A549 (cell line): Measurements from ENCODE around the gene CCDC154. TPM values are rescaled to one million over a fixed set of nuclear protein-coding genes. Genes with fewer than 3 reads are reported as not detected.

Experiments used
- ATAC-seq, 2 experiments: fragments of 200-7000 bp in 1 of 2; fragments of >200 bp in 1 of 2; cut with Nextera tagmentation in 1 of 2; cut with Tn5 transposase in 1 of 2; 3 replicates each; pipeline versions ENCODE4 v1.8.0 to v1.9.1; 2018 to 2020; ENCODE audit warnings: mild to moderate bottlenecking in 1 of 2, moderate library complexity in 1 of 2
- CTCF ChIA-PET: fragments of 300-600 bp; sonication (Branson Sonifier 250); formaldehyde crosslinking; extraction: SDS; loops from one replicate; lab custom pipeline; 2021; ENCODE audit warnings: antibody characterized with exemption, inconsistent platforms; lab: Yijun Ruan, JAX
- POLR2A ChIA-PET: fragments of 350-600 bp; formaldehyde crosslinking; extraction: SDS; loops from one replicate; lab custom pipeline; 2021; ENCODE audit warnings: antibody characterized with exemption, inconsistent platforms; lab: Yijun Ruan, JAX
- DNase-seq, 2 experiments: peaks; one replicate each; pipeline versions ENCODE4 v3.0.0 to v3.0.0-alpha.2; 2011 to 2016; ENCODE audit warnings: low read depth in 1 of 2, low spot score in 1 of 2
- FAIRE-seq: peaks from 2 replicates; lab custom pipeline; 2011; peaks lifted over from hg19 to GRCh38; lab: Jason Lieb, UNC
- H3K27ac ChIP-seq, 2 experiments: fragments of >200 bp; sonication (Bioruptor Twin); formaldehyde crosslinking; 3 replicates each; pipeline ENCODE4 v1.5.1; 2016 to 2017
- H3K4me1 ChIP-seq: fragments of >200 bp; sonication (Bioruptor Twin); formaldehyde crosslinking; 3 replicates; pipeline ENCODE4 v1.6.1; 2016
- H3K4me2 ChIP-seq: fragments of >200 bp; sonication (Bioruptor Twin); formaldehyde crosslinking; 3 replicates; pipeline ENCODE4 v1.6.1; 2016
- H3K4me3 ChIP-seq: fragments of >200 bp; sonication (Bioruptor Twin); formaldehyde crosslinking; 3 replicates; pipeline ENCODE4 v1.5.1; 2016
- H3K9me3 ChIP-seq: fragments of >200 bp; sonication (Bioruptor Twin); formaldehyde crosslinking; 3 replicates; pipeline ENCODE4 v1.6.1; 2016
- CBX2 ChIP-seq: fragments of 200-600 bp; sonication (generic); IDR thresholded peaks from 2 replicates; pipeline ENCODE4 v1.6.1; 2016; ENCODE audit warnings: low read depth, mild to moderate bottlenecking, borderline replicate concordance
- CBX8 ChIP-seq: fragments of 200-600 bp; sonication (generic); IDR thresholded peaks from 2 replicates; pipeline ENCODE4 v1.6.1; 2016
- CEBPB ChIP-seq, 2 experiments: fragments of >200 bp in 1 of 2; sonication (Bioruptor Twin) in 1 of 2; formaldehyde crosslinking in 1 of 2; IDR thresholded peaks; 2 replicates each; pipeline ENCODE4 v1.6.1; 2012 to 2016
- CHD2 ChIP-seq: fragments of 150-350 bp; IDR thresholded peaks from 2 replicates; pipeline ENCODE4 v1.6.1; 2014; ENCODE audit warnings: low read length; ENCODE audit not compliant: partially characterized antibody
- EP300 ChIP-seq, 2 experiments: fragments of >200 bp; sonication (Bioruptor Twin); formaldehyde crosslinking; IDR thresholded peaks; 2 replicates in 1 of 2; 3 replicates in 1 of 2; pipeline ENCODE4 v1.6.1; 2016 to 2017
- ESRRA ChIP-seq: fragments of 150-350 bp; IDR thresholded peaks from 2 replicates; pipeline ENCODE4 v1.6.1; 2014; ENCODE audit warnings: mild to moderate bottlenecking, low read length, borderline replicate concordance
- FOSB ChIP-seq: fragments of 250-450 bp; sonication (Bioruptor Pico); IDR thresholded peaks from 2 replicates; pipeline ENCODE4 v1.5.0; 2020; ENCODE audit warnings: mild to moderate bottlenecking, moderate library complexity
- FOSL2 ChIP-seq, 2 experiments: fragments of 450-650 bp in 1 of 2; fragments of >200 bp in 1 of 2; sonication (Bioruptor Twin) in 1 of 2; formaldehyde crosslinking; IDR thresholded peaks; 2 replicates each; pipeline versions ENCODE4 v1.5.0 to v1.6.1; 2016 to 2020; ENCODE audit warnings: mild to moderate bottlenecking in 1 of 2, moderate library complexity in 1 of 2
- FOXS1 ChIP-seq: fragments of 250-450 bp; sonication (Bioruptor Pico); IDR thresholded peaks from 2 replicates; pipeline ENCODE4 v1.5.0; 2020; ENCODE audit warnings: mild to moderate bottlenecking, moderate library complexity
- HOXB5 ChIP-seq: fragments of 250-450 bp; sonication (Bioruptor Pico); IDR thresholded peaks from 2 replicates; pipeline ENCODE4 v1.5.0; 2020; ENCODE audit warnings: mild to moderate bottlenecking, moderate library complexity
- JUN ChIP-seq, 2 experiments: fragments of >200 bp; sonication (Bioruptor Twin); formaldehyde crosslinking; IDR thresholded peaks; 2 replicates in 1 of 2; 3 replicates in 1 of 2; pipeline ENCODE4 v1.6.1; 2016 to 2017
- JUNB ChIP-seq: fragments of >200 bp; sonication (Bioruptor Twin); formaldehyde crosslinking; IDR thresholded peaks from 2 replicates; pipeline ENCODE4 v1.6.1; 2016
- MAZ ChIP-seq: fragments of 150-350 bp; IDR thresholded peaks from 2 replicates; pipeline ENCODE4 v1.6.1; 2014; ENCODE audit warnings: antibody characterized with exemption, low read depth, low read length, borderline replicate concordance
- NPAS2 ChIP-seq: fragments of 250-450 bp; sonication (Bioruptor Pico); IDR thresholded peaks from 2 replicates; pipeline ENCODE4 v1.8.0; 2022; ENCODE audit warnings: mild to moderate bottlenecking, moderate library complexity, borderline replicate concordance
- NR3C1 ChIP-seq: fragments of >200 bp; sonication (Bioruptor Twin); formaldehyde crosslinking; IDR thresholded peaks from 3 replicates; pipeline ENCODE4 v1.6.1; 2017
- RAD21 ChIP-seq, 2 experiments: fragments of >200 bp in 1 of 2; sonication (Bioruptor Twin) in 1 of 2; formaldehyde crosslinking in 1 of 2; IDR thresholded peaks in 1 of 2; conservative IDR thresholded peaks in 1 of 2; 2 replicates in 1 of 2; 3 replicates in 1 of 2; pipeline ENCODE4 v1.6.1; 2012 to 2018; ENCODE audit warnings: inconsistent platforms in 1 of 2
- RARB ChIP-seq: fragments of 250-450 bp; sonication (Bioruptor Pico); IDR thresholded peaks from 2 replicates; pipeline ENCODE4 v1.8.0; 2021; ENCODE audit warnings: mild to moderate bottlenecking, moderate library complexity
- RFX5 ChIP-seq: fragments of 450-650 bp; IDR thresholded peaks from 2 replicates; pipeline ENCODE4 v1.7.1; 2014; ENCODE audit warnings: antibody characterized with exemption, mild to moderate bottlenecking, moderate library complexity
- SREBF2 ChIP-seq: fragments of 450-650 bp; IDR thresholded peaks from 2 replicates; pipeline ENCODE4 v1.6.1; 2014; ENCODE audit warnings: mild to moderate bottlenecking, moderate library complexity
- TP53 ChIP-seq: fragments of 250-450 bp; sonication (Bioruptor Pico); IDR thresholded peaks from 2 replicates; pipeline ENCODE4 v1.5.0; 2021; ENCODE audit warnings: mild to moderate bottlenecking, moderate library complexity
- ZFP36 ChIP-seq: fragments of 450-650 bp; IDR thresholded peaks from 2 replicates; pipeline ENCODE4 v1.6.1; 2014; ENCODE audit warnings: borderline replicate concordance; ENCODE audit not compliant: partially characterized antibody
- ZNF302 ChIP-seq: fragments of 250-450 bp; sonication (Bioruptor Pico); IDR thresholded peaks from 2 replicates; pipeline ENCODE4 v1.9.0; 2021; ENCODE audit warnings: inconsistent platforms, mild to moderate bottlenecking, moderate library complexity
- WGBS: methylation state at CpG from one replicate; pipeline ENCODE4 v1.1.6; 2017; ENCODE audit errors: missing lambda C conversion rate; 5-methylcytosine and 5-hydroxymethylcytosine counted together
- polyA plus RNA-seq, 4 experiments: library from polyadenylated mRNA; depleted of rRNA in 3 of 4; stranded (reverse); fragments of >200 nt; fragmentation: RNase III in 1 of 4; extraction: RNeasy Plus Mini Kit Qiagen cat#74134 plus additional on column Dnase treatment in 1 of 4; gene quantifications; 2 replicates in 3 of 4; 3 replicates in 1 of 4; pipeline ENCODE4 v1.2.3, GENCODE V29; 2011 to 2017
- TF ChIP-seq, protein P1 (sequence below): fragments of 150-350 bp; IDR thresholded peaks from 2 replicates; pipeline ENCODE4 v1.6.1; 2014; ENCODE audit warnings: low read depth, mild to moderate bottlenecking, low read length
- TF ChIP-seq, protein P2 (sequence below): fragments of 450-650 bp; IDR thresholded peaks from 2 replicates; pipeline ENCODE4 v1.6.1; 2014; ENCODE audit warnings: antibody characterized with exemption
- TF ChIP-seq, protein P3 (sequence below): fragments of >200 bp; sonication (Bioruptor Twin); formaldehyde crosslinking; IDR thresholded peaks from 2 replicates; pipeline ENCODE4 v1.6.1; 2016
- TF ChIP-seq, protein P4 (sequence below): fragments of 200-600 bp; sonication (generic); IDR thresholded peaks from 2 replicates; pipeline ENCODE4 v1.6.1; 2016; ENCODE audit warnings: antibody characterized with exemption, mild to moderate bottlenecking, moderate library complexity
- TF ChIP-seq, protein P5 (sequence below): IDR thresholded peaks from 2 replicates; pipeline ENCODE4 v1.6.1; 2012

The CCDC154 gene
- polyA plus RNA-seq, 2 of the 4 experiments (the other 2 are of a cell fraction) = 0.16 to 0.74 TPM

DNA sequence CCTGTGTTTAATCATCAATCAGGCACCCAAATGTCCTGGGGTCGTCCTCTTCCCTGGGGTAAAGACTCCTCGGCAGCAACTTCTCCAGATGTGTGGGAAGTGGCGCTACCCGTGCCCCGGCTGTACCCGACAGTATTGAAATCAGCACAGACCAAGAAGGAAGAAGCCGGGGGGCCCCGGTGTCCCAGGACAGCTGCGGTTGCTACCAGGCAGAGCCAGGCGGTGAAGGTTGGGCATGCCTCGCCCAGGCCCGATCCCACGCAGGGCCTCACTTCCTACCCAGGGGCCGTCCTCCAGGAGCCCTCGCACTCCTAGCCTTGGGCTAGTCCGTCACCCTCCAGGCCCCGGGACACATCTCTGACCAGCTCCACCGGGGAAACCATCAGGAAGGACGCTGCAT, 9.0 kb upstream of the CCDC154 start:
- ATAC-seq (no peak), FAIRE-seq (no peak), DNase-seq (no peak)
- no peak for TF ChIP-seq RAD21 (conservative IDR thresholded peaks at IDR 0.05 in 1 of 2, IDR thresholded peaks at IDR 0.05 in 1 of 2)
- TF ChIP-seq JUN (IDR thresholded peaks at IDR 0.05) = no peak
- TF ChIP-seq, protein P1, sequence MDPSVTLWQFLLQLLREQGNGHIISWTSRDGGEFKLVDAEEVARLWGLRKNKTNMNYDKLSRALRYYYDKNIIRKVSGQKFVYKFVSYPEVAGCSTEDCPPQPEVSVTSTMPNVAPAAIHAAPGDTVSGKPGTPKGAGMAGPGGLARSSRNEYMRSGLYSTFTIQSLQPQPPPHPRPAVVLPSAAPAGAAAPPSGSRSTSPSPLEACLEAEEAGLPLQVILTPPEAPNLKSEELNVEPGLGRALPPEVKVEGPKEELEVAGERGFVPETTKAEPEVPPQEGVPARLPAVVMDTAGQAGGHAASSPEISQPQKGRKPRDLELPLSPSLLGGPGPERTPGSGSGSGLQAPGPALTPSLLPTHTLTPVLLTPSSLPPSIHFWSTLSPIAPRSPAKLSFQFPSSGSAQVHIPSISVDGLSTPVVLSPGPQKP = no peak
- no peak for TF ChIP-seq CHD2
- TF ChIP-seq TP53 = no peak
- TF ChIP-seq ZFP36 = no peak
- no peak for TF ChIP-seq CEBPB (IDR thresholded peaks at IDR 0.05)
- no peak for TF ChIP-seq NPAS2 (CRISPR knock-in tag)
- no peak for TF ChIP-seq SREBF2
- no peak for TF ChIP-seq JUNB
- no peak for TF ChIP-seq RFX5
- TF ChIP-seq HOXB5 (CRISPR knock-in tag) = no peak
- TF ChIP-seq MAZ = no peak
- TF ChIP-seq, protein P2, sequence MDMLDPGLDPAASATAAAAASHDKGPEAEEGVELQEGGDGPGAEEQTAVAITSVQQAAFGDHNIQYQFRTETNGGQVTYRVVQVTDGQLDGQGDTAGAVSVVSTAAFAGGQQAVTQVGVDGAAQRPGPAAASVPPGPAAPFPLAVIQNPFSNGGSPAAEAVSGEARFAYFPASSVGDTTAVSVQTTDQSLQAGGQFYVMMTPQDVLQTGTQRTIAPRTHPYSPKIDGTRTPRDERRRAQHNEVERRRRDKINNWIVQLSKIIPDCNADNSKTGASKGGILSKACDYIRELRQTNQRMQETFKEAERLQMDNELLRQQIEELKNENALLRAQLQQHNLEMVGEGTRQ = no peak
- no peak for TF ChIP-seq NR3C1
- H3K4me2 ChIP-seq = no peak overlapping the region
- ChIA-PET POLR2A (no interaction called here), CTCF (interaction anchor here (0.6 to 1.7 kb wide), 4 partner anchors 11 to 90 kb away, joined by 3 to 4 read pairs (median 4); no protein-coding TSS in a partner anchor)
- no peak overlapping the region for H3K27ac ChIP-seq
- H3K9me3 ChIP-seq = no peaks in the 10 kb centered on the region
- H3K4me3 ChIP-seq = no peak overlapping the region
- WGBS = 87% methylated on average over 9 of the region's 19 CpGs
- H3K4me1 ChIP-seq = no peaks in the 10 kb centered on the region

DNA sequence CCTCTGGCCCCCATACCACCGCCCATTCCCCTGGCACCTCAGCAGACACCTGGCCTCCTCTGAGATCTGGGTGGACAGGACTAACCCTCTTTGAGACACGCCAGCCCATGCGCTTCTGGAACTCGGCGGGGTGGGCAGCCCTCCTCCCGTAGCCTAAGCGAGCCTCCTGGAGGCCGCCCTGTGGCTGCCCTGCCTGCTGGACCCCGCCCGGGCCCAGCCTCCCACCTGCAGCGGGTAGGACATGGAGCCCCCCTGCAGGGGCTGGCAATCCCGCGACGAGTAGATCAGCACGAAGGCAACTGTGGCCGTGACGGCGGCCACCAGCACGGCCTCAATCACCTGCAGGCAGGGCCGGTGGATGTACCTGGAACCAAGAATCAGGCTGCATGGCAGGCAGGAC, 8.2 kb upstream of the CCDC154 start:
- 96% methylated on average over 17 of the region's 20 CpGs for WGBS

More for the DNA sequence above, 8.2 kb upstream of the CCDC154 start:
- TF ChIP-seq MAZ = no peak
- no peak for TF ChIP-seq CBX2
- TF ChIP-seq ESRRA = no peak
- TF ChIP-seq CBX8 = no peak
- TF ChIP-seq, protein P3, sequence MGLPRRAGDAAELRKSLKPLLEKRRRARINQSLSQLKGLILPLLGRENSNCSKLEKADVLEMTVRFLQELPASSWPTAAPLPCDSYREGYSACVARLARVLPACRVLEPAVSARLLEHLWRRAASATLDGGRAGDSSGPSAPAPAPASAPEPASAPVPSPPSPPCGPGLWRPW = no peak
- TF ChIP-seq ZNF302 (CRISPR knock-in tag) = no peak
- TF ChIP-seq HOXB5 (CRISPR knock-in tag) = no peak
- TF ChIP-seq FOXS1 = no peak
- TF ChIP-seq NR3C1 = no peak
- no peak for TF ChIP-seq FOSB (CRISPR knock-in tag)
- no peak for TF ChIP-seq FOSL2 (IDR thresholded peaks at IDR 0.05)
- no peak for TF ChIP-seq FOSL2 (CRISPR knock-in tag; IDR thresholded peaks at IDR 0.05)
- TF ChIP-seq, protein P4, sequence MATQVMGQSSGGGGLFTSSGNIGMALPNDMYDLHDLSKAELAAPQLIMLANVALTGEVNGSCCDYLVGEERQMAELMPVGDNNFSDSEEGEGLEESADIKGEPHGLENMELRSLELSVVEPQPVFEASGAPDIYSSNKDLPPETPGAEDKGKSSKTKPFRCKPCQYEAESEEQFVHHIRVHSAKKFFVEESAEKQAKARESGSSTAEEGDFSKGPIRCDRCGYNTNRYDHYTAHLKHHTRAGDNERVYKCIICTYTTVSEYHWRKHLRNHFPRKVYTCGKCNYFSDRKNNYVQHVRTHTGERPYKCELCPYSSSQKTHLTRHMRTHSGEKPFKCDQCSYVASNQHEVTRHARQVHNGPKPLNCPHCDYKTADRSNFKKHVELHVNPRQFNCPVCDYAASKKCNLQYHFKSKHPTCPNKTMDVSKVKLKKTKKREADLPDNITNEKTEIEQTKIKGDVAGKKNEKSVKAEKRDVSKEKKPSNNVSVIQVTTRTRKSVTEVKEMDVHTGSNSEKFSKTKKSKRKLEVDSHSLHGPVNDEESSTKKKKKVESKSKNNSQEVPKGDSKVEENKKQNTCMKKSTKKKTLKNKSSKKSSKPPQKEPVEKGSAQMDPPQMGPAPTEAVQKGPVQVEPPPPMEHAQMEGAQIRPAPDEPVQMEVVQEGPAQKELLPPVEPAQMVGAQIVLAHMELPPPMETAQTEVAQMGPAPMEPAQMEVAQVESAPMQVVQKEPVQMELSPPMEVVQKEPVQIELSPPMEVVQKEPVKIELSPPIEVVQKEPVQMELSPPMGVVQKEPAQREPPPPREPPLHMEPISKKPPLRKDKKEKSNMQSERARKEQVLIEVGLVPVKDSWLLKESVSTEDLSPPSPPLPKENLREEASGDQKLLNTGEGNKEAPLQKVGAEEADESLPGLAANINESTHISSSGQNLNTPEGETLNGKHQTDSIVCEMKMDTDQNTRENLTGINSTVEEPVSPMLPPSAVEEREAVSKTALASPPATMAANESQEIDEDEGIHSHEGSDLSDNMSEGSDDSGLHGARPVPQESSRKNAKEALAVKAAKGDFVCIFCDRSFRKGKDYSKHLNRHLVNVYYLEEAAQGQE = no peak
- TF ChIP-seq, protein P5, sequence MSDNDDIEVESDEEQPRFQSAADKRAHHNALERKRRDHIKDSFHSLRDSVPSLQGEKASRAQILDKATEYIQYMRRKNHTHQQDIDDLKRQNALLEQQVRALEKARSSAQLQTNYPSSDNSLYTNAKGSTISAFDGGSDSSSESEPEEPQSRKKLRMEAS = no peak
- TF ChIP-seq EP300 (IDR thresholded peaks at IDR 0.05) = no peak
- TF ChIP-seq RARB = no peak
- FAIRE-seq (no peak), DNase-seq (no peak), ATAC-seq (no peak)
- Histone ChIP-seq H3K4me1 (no peaks in the 10 kb centered on the region), H3K4me2 (no peak overlapping the region), H3K4me3 (no peak overlapping the region), H3K27ac (no peak overlapping the region), H3K9me3 (no peaks in the 10 kb centered on the region)
- ChIA-PET POLR2A (no interaction called here), CTCF (no interaction called here)
